ENCODE data around the gene AQP12A.
"Not testable (repeated sequence)": the region's sequence is repeated elsewhere in the genome, so short reads cannot be mapped to it uniquely, and the experiment has no call there.

AQP12A gene

DNA sequence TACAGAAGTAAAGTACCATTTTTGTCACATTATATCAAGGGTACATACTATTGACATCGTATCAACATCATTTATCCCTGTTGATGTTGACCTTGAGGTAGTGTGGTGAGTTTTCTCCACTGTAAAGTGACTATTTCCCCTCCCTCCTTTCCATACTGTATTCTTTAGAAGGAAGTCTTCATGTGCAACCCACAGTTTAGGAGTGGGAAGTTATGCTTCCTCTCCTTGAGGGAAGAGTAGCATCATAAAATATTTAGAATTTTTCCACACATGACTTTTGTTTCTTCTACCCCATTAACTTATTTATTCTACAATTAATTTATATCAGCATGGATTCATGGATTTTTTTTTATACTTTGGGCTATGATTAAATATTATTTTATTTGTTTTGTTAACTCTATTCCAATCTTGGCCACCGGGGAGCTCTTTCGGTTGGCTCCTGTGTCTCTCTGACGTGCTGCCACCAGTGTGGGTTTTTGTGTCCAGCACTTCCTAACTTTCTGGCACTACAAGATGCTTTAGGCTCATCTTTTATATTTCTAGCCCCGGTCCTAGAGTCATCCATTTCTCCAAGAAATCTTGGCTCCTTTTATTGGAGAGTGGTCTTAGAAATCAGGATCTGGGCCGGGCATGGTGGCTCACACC is 28.0 kb upstream of the AQP12A start:
- DNase-seq: no peak

DNA sequence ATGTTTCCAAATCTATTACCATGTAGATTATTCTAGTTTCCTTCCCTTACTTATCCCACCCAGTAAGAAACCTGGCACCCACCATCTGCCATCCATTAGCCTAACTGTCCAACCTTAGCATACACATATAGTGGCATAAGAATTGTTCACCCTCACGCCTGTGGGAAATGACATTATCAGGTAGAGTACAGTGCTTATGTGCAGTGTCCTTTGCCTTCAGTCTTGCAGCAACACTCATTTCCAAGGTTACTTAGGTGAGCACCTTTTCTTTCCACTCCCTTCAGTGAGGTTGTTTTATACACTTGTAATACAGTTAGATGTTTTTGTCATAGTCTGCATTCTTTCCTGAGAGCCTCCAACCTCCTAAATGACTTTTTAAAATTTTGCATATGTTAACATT is 27.0 kb upstream of the AQP12A start:
- no peak for DNase-seq

DNA sequence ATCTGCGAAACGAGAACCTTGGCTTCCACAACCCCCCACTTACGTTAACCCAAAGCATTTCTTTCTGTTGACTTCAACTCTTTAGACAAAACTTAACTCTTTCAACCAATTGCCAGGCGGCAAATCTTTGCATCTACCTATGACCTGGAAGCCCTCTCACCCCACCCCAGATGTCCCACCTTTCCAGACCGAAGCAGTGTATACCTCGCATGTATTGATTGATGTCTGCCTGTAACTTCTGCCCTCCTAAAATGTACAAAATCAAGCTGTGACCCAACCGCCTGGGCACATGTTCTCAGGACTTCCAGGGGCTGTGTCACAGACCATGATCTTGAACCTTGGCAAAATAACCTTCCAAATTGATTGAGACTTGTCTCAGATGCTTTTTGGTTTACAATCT is 21.3 kb upstream of the AQP12A start:
- no peak for DNase-seq

DNA sequence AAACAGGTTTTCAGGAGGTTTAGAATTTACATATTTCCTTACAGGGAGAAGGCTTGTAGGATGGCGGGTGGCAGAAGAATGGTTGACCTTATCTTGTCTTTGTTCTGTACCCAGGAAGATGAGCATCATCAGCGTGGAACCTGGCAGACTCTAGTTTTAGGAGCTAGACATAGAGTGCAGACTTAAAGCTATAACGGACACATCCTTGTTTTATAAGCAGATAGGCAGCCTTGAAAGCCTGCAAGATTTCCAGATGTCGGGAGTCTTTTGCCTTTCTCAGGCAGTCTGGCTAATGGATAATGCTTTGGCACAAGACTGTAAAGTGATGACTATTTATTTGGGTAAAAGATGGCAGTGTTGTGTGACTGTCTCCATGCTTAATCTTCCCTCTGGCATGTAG is 20.7 kb upstream of the AQP12A start:
- no peak for DNase-seq

DNA sequence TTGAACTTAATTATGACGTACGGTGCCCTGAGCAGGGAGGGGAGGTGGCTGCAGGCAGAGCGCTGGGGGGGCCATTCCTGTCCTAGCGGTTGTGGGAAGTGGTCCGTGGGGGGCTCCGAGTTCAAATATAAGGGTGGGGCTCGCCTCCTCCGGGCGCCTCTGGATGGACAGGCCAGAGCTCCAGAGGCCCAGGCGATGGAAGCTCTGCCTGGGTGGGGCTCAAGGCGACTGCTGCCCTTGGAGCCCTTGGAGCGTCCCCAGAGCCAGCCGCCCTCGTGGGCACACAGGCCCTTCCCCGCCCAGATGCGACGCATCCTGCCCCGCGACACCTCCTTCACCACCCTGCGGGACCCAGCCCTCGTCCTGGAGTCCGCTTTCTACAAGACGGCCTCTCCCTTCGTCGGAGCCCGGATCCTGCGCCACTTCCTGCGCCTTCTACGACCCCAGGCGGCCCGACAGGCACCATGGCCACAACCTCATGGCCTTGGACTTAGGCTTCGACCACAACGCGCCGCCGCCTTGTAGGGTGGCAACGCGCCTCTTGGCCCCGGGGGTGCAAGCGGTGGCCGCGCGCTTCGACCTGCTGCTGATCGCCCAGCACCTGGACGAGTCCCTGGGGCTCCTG is 19.5 kb upstream of the AQP12A start:
- DNase-seq: no peak

DNA sequence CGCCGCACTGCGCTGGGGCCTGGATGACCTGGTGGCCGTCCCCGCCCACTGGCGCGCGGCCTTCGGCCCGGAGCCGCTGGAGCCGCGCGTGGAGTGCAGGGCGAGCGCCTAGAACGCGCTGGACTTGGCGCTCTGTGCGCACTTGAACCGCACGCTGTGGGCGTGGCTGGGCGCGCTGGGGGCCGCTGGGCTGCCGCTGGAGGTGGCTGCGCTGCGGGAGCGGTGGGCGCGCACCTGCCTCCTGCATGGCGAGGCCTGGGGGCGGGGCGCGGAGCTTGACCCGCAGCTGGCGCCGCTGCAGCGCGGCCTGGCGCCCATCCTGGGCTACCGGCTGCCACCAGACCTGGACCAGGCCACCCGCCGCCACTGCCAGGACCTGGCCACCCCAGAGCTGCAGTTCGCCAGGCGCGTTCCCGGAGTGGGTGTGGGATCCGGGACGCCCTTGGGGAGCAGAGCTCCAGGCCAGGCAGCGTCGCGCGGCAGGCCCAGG is 18.9 kb upstream of the AQP12A start:
- no peak for DNase-seq

DNA sequence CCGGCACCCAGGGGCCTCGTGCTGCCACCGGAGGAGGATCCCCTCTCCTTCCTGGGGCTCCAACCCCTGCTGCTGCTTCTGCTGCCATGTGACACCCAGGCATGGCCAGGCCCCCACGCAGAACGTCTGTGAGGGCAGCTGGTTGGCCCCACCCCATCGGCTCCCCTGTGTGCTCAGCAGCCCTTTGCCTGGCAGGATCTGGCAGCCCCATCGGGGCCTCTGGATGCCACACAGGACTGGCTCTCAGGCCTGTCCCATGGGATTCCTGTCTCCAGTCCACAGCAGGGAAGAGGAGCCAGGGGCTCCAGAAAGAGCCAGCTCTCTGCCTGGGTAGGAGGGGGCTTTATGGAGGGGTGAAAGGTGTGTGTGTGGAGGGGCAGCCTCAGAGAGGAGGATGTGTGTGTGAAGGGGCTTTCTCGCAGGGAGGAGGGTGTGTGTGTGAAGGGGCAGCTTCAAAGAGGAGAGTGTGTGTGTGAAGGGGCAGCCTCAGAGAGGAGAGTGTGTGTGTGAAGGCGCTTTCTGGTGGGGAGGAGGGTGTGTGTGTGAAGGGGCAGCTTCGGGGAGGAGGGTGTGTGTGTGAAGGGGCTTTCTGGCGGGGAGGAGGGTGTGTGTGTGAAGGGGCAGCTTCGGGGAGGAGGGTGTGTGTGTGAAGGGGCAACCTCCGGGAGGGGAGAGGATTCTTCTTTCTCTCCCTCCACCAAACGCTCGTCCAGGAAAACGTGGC is 17.0 kb upstream of the AQP12A start:
- DNase-seq: not testable (repeated sequence)

DNA sequence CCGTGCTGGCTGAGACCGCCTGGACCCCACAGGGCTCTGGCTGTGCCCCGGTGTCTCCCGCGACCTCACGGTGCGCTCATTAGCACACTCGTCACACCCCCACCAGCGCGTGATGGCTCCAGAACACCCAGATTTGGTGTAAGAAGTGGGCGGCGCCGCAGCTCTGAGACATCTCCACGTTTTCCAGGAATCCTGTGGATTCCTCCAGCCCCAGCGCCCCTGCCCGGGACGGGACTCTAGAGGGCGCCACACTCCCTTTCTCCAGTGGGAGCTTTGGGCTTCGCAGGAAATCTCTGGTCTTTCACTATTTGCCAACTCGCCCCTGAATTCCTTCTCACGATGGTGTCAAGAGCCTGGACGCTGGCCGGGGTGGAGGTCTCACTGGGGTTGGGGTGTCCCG is 16.3 kb upstream of the AQP12A start:
- DNase-seq: not testable (repeated sequence)

DNA sequence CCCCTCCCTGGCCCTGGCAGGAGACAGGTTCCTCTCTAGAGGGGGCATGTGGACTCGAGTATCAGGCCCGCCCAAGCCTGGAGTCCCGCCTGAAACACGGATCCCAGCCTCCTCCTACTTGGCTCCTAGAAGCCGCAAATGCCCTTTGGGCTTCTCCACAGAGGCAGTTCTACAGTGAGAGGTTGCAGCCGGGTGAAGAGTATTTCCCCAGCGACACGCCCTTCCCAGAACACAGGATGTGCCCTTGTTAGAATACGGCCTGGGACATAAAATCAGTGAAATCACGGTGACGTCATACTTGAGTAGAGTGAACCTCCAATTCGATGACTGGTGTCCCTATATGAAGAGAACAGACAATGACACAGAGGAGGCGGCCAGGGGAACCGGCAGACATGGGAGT is 13.6 kb upstream of the AQP12A start:
- DNase-seq: not testable (repeated sequence)

DNA sequence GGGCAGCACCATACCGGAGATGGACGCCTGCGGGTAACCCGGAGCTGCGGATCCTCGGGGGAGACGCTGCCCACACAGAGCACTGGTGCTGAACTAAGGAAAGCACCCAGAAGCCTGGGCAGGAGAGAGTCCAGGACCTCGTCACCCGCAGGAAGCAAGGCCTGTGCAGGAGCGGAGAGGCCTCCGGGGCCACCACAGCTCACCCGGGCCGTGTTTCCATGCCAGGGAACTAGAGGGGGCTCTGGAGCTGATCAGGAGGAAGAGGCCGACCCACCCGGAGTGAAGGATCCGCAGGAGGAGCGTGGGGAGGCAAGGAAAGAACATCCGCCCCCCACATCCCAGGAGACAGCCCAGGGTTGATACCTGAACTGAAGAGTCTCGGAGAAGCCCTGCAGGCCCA is 12.8 kb upstream of the AQP12A start:
- DNase-seq: not testable (repeated sequence)

DNA sequence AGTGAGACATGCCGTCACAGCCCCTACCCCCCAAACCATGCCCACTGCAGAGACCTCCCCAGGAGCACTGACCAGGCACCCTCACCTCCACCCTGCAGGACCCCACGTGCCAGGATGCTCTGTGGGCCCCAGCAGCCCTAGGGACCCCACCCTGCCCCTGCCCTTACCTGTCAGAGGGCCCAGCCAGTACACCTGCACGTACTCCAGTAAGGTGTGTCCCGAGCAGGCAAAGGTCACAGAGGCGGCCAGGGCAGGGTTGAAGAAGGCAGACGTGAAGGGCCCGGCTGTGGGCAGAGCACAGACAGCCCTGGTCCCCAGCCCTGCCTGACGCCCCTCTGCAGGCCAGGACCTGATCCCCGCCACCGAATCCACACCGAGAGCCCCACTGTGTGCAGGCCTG is 11.5 kb upstream of the AQP12A start:
- DNase-seq: not testable (repeated sequence)

DNA sequence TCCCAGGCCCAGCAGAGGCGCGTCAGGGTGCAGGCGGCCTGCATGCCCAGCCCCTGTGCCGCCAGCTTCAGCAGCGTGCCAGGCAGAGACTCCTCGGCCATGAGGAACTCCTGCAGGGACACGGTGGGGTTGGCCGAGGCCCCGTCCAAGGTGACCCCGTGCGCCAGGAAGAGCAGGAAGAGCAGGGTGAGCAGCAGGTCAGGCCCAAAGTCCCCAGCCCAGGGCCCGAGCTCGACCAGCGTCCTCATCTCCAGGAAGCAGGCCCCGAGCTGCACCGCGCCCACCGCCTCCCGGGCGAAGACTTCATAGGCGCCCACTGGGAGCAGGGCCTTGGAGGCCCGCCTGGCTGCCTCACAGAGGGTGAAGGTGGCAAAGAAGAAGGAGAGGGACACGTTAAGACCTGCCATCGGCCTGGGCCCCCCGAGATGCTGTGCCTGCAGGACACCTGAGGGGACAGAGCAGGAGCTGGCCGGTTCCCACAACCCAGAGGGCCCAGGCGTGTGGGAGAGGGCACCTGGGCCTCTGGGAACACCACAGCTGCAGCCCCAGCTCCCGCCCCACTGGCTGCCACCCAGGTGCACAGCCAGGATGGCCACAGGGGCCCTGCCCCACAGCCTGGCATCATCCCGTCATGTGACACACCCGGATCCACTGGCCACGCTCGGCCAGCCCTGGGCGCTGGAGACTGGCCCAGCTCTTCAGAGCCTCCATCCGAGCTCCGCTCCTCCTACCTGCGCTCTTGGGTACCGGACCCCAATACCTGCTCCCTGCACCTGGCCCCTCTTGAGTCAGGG is 9.0 kb upstream of the AQP12A start, which contains the start of gene AQP12B:
AQP12B (minus strand) TSS at position 455 of the 794 bp plus-strand sequence; CDS start at position 407, 48 bp downstream.
- peak; percentile 13 for DNase-seq

DNA sequence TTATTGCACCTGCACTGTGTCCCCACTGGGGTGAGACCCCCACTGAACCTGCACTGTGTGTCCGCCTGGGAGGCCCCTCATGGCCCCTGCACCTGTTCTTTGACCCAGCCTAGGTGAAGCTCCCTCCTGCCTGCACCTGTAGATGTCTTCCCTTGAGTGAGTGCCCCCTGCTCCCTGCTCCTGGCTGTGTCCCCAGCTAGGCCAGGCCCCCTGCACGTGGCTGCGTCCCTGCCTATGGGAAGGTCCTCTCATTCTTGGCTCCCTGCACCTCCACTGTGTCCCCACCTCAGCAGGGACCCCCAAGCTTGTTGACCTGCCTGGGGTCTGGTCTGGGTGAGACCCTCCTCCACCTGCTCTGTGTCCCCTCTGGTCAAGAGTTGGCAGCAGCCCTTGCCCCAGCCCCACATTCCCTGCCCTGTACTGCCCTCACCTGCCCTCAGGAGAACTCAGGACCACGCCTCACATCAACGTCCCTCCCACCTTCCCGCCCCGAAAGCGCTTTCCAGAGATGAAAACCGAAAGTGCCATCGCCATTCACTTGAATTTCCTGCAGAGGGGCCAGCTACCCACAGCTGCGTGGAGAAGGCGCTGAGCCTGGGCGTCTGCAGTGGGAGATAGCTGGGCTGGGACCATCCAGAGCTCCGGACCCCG is 8.2 kb upstream of the AQP12A start:
- peak; percentile 8 for DNase-seq

DNA sequence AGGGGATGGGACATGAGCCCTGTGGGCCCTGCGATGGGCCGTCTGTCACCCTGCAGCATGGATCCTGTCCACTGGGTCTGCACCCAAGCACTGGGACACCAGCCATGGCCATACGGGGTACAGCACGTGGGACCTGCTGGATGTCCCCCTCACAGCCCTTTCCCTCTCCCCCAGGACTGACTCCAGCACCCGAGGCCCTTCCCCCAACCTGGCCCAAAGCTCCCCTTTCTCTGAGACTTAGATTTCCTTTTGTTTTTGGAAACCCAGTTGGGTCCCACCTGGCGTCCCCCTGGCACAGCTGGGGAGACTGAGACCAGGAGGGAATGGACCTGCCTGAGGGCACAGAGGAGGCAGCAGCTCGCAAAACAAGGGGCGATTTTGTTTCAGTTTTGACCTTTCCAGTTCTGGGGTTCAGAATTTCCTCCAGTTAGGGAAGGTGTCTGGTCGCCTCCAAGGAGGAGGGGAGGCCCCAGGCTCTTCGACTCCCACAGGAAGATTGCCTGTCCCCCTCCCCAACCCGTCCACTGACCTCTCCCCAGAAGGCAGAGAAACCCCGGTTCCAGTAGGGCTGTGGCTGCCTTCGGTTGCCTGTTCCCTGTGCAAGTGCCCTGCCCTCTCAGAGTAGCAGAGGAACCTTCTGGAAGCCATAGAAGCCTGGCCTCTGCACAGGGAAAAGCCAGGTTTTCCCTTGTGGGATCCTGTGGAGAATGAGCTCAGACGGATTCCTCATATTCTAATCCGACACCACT is 7.5 kb upstream of the AQP12A start:
- peak; percentile 11 for DNase-seq

DNA sequence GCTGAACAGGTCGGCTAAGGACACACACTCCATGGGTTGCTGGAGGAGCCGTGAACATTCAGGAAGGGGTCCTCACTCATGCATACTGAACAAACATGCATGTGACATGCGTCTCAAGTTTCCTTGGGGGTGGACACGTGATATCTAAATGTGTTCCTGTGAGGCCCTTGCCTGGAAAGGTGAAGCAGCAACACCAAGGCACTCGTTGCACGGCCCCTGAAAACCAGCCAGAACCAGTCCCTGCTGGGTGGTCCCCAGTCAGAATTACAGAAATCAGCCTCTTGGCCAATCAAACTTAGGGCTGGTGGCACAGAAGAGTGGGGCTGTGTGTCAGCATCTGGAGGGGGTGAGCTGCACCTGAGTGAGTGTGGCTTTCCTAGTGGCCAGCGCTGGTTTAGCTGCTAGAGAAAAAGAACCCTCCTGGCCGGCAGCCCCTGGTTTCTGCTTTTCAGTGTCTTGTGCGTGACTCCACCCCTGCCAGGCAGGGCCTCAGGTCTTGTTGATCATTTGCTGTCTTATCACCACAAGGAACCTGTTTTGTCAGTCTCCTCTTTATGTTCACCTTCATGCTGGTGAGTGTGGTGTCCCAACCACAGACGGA is 5.8 kb upstream of the AQP12A start:
- no peak for DNase-seq

DNA sequence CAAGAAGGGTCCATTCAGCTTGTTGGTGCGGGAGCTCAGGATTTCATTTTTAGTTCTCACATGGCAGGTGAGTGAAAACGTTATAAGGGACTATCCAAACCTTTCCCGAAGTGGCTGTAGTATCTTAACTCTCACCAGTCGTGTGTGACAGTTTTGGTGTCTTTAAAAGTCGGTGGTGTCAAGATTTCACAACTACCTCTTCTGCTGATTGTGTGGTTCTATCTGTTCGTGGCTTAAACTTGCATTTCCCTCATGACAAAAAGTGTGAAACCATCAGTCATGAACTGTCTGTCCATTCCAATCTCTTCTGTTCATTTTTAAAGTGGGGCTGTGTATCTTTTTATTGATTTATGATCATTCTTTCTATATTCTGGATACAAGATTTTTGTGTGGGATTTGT is 5.2 kb upstream of the AQP12A start:
- no peak for DNase-seq

DNA sequence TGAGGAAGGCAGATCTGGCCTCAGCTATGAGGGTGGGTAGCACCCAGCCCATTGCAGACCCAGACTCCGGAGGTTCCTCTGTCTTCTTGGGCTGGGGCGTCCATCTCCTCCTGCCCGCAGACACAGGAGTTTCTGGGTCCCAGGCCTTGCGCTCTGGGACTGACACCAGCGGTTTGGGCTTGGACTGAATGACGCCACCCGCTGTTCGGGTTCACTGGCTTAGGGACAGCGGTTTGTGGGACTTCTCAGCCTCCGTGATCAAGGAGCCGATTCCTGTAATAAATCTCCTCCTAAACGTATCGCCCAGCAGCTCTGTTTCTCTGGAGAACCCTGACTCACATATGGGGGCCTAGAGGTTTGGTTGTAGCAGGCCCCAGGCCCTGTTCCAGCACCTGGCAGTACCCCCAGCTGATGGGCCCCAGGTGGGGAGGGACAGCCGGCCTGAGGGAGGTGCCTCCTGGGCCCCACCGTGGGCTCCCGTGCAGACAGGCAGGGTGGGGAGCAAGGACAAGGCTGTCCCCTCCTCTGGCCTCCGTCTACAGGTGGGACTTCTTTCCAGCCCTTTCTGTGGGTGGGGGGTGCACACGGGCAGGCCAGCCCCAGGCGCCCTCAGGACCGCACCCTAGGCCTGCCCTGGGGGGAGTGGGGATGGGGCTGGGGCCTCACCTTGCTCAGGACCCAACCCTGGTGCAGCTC is 4.5 kb upstream of the AQP12A start:
- DNase-seq: peak; percentile 8

DNA sequence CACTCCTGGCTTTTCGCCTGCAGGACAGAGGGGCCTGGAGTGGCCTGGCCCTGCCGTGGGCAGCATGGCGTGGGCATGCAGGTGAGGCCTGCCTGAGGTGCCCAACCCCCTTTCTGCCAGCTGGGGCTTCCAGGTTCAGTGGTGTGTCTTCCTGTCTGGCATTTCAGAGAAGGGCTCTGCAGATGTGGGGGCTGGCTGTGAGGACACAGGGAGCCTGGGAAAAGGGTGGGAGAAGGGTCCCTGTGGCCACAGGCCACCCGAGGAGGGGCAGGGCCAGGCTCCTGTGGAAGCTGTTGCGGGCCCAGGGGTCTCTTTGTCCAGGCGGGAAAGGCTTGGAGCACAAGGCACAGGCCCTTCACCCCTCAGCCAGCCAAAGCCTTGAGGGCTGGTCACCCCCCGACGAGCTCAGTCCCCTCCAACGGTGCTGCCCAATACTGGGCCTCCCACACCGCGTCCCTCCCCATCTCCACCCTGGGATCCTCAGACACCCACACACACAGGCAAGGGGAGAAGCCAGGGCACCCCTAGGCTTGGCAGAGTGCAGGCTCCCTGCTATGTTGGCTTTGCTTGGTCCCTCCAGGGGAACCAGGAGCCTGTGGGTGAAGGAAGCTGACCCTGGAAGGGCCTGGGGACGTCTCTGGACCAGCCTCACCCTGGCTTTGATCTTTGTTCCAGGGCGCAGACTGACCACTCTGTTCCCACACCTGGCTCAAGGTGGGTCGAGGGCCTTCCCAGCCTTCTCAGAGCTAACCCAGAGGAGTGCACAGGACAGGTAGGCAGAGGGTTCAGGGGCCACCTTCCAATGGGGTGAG is 3.7 kb upstream of the AQP12A start:
- DNase-seq: peak; percentile 12

DNA sequence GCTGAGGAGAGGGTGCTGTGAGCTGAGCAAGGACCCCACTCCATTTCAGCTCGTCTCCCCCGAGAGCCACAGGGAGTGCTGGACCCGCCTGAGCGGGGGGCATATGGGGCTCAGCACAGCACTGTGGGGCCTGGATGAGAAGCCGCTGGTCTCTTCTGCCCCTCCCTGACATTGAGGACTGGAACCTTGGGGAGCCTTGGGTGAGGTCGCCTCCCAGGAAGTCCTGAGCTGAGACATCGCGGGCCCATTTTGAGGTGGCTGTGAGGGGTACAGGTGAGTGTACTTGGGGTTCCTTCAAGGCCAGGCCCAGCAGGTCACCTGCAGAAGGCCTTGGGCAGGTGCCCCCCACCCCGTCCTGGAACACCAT is 3.1 kb upstream of the AQP12A start:
- DNase-seq: no peak

DNA sequence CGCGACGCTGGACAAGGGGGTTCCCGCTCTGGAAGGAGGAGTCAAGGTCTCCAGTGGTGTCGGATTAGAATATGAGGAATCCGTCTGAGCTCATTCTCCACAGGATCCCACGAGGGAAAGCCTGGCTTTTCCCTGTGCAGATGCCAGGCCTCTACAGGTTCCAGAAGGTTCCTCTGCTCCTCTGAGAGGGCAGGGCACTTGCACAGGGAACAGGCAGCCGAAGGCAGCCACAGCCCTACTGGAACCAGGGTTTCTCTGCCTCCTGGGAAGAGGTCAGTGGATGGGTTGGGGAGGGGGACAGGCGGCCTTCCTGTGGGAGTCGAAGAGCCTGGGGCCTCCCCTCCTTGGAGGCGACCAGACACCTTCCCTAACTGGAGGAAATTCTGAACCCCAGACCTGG is 1.7 kb upstream of the AQP12A start:
- DNase-seq: no peak
